GM23338 (cell line): ENCODE measurements around the gene MRPL22. TPM values are rescaled to one million over a fixed set of nuclear protein-coding genes. Genes with fewer than 3 reads are reported as not detected.

Experiments
- ATAC-seq: fragments of 200-7000 bp; cut with Tn5 transposase; 3 replicates; pipeline ENCODE4 v1.9.1; 2020
- DNase-seq: peaks from one replicate; pipeline ENCODE4 v3.0.0-alpha.2; 2015; ENCODE audit warnings: low spot score
- H2AFZ ChIP-seq: fragments of 200-600 bp; sonication (generic); 2 replicates; pipeline ENCODE4 v1.8.0; 2016; ENCODE audit warnings: antibody characterized with exemption, mild to moderate bottlenecking, moderate library complexity
- H3F3A ChIP-seq: fragments of 200-600 bp; sonication (generic); replicated peaks from 2 replicates; pipeline ENCODE4 v1.8.0; 2017; ENCODE audit warnings: antibody characterized with exemption, mixed run types, low read depth
- H3K27ac ChIP-seq: fragments of 200-600 bp; sonication (generic); 2 replicates; pipeline ENCODE4 v1.6.1; 2016; ENCODE audit warnings: low read depth
- H3K27me3 ChIP-seq: fragments of 200-600 bp; sonication (generic); 2 replicates; pipeline ENCODE4 v1.8.0; 2016; ENCODE audit warnings: mild to moderate bottlenecking, mixed run types, moderate library complexity; ENCODE audit not compliant: insufficient read depth
- H3K36me3 ChIP-seq: fragments of 200-600 bp; sonication (generic); 2 replicates; pipeline ENCODE4 v1.8.0; 2016; ENCODE audit warnings: mild to moderate bottlenecking; ENCODE audit not compliant: insufficient read depth
- H3K4me1 ChIP-seq: fragments of 200-600 bp; sonication (generic); 2 replicates; pipeline ENCODE4 v1.8.0; 2016; ENCODE audit warnings: mild to moderate bottlenecking, moderate library complexity; ENCODE audit not compliant: insufficient read depth
- H3K4me2 ChIP-seq: fragments of 200-600 bp; sonication (generic); 2 replicates; pipeline ENCODE4 v1.7.1; 2017; ENCODE audit warnings: mixed run types
- H3K4me3 ChIP-seq: fragments of 200-600 bp; sonication (generic); 2 replicates; pipeline ENCODE4 v1.6.1; 2016; ENCODE audit warnings: mixed run types
- H3K79me2 ChIP-seq: fragments of 200-600 bp; sonication (generic); replicated peaks from 2 replicates; pipeline ENCODE4 v1.8.0; 2017; ENCODE audit warnings: mild to moderate bottlenecking; ENCODE audit not compliant: insufficient read depth
- H3K9me2 ChIP-seq: fragments of 200-600 bp; sonication (generic); 2 replicates; pipeline ENCODE4 v1.8.0; 2017; ENCODE audit not compliant: insufficient read depth
- H4K20me1 ChIP-seq: fragments of 200-600 bp; sonication (generic); replicated peaks from 2 replicates; pipeline ENCODE4 v1.8.0; 2017; ENCODE audit warnings: mild to moderate bottlenecking; ENCODE audit not compliant: insufficient read depth
- H3K27ac Mint-ChIP-seq: 2 replicates; pipeline ENCODE4 v1.8.0; 2020; ENCODE audit warnings: inconsistent platforms, mild to moderate bottlenecking, moderate library complexity, mixed read lengths
- H3K27me3 Mint-ChIP-seq: 3 replicates; pipeline ENCODE4 v1.8.0; 2022; ENCODE audit warnings: low read depth, mild to moderate bottlenecking, moderate library complexity, mixed read lengths, inconsistent platforms; ENCODE audit not compliant: insufficient read depth, poor library complexity
- H3K36me3 Mint-ChIP-seq: 3 replicates; pipeline ENCODE4 v1.8.0; 2021; ENCODE audit warnings: low read depth, mild to moderate bottlenecking, inconsistent platforms, moderate library complexity, mixed read lengths
- H3K4me1 Mint-ChIP-seq: 3 replicates; pipeline ENCODE4 v1.8.0; 2020; ENCODE audit warnings: mild to moderate bottlenecking, inconsistent platforms, mixed read lengths
- H3K4me3 Mint-ChIP-seq: 3 replicates; pipeline ENCODE4 v1.8.0; 2021; ENCODE audit warnings: moderate library complexity, mild to moderate bottlenecking, inconsistent platforms, mixed read lengths
- H3K9me3 Mint-ChIP-seq: 3 replicates; pipeline ENCODE4 v1.8.0; 2020; ENCODE audit warnings: moderate library complexity, mild to moderate bottlenecking, inconsistent platforms, mixed read lengths
- CREB1 ChIP-seq: fragments of 250-450 bp; sonication (Bioruptor Pico); IDR thresholded peaks from 2 replicates; pipeline ENCODE4 v1.5.0; 2020; ENCODE audit warnings: low read depth, mild to moderate bottlenecking, moderate library complexity
- ETS1 ChIP-seq: IDR thresholded peaks from 2 replicates; pipeline ENCODE4 v1.6.1; 2016; ENCODE audit warnings: antibody characterized with exemption
- POLR2AphosphoS5 ChIP-seq: IDR thresholded peaks from 2 replicates; pipeline ENCODE4 v1.6.1; 2016; ENCODE audit warnings: antibody characterized with exemption, low read depth
- REST ChIP-seq: IDR thresholded peaks from one replicate; pipeline ENCODE4 v1.6.1; 2018; ENCODE audit warnings: antibody characterized with exemption; ENCODE audit not compliant: unreplicated experiment
- STAT1 ChIP-seq: IDR thresholded peaks from one replicate; pipeline ENCODE4 v1.6.1; 2016; ENCODE audit warnings: antibody characterized with exemption; ENCODE audit not compliant: unreplicated experiment
- ZNF331 ChIP-seq: fragments of 250-450 bp; sonication (Bioruptor Pico); IDR thresholded peaks from 2 replicates; pipeline ENCODE4 v1.5.0; 2020; ENCODE audit warnings: low read depth, mild to moderate bottlenecking, moderate library complexity
- ZNF462 ChIP-seq: fragments of 250-450 bp; sonication (Bioruptor Pico); IDR thresholded peaks from 2 replicates; pipeline ENCODE4 v1.5.0; 2020; ENCODE audit warnings: mild to moderate bottlenecking, moderate library complexity
- polyA plus RNA-seq: library from polyadenylated mRNA; unstranded; fragments of >200 nt; fragmentation: Nextera tagmentation; extraction: Ambion mirVana; gene quantifications from 2 replicates; pipeline ENCODE4 v1.2.1, GENCODE V29; 2016
- total RNA-seq: library from RNA; depleted of rRNA; stranded (reverse); fragments of >200 nt; shearing (Covaris generic); gene quantifications from 2 replicates; pipeline ENCODE4 v1.2.3, GENCODE V29; 2014

MRPL22 gene
- total and polyA plus RNA-seq, 2 experiments from 2014 or later: 32.1 to 256 TPM

- peaks cover 40% of the 10 kb centered on the region for H3K36me3 Mint-ChIP-seq
- Histone ChIP-seq H3F3A (0 out of 2 replicates have a peak, but pooled peaks cover 3% of the 10 kb centered on the region), H4K20me1 (peaks cover 2% of the 10 kb centered on the region), H3K27ac (no peak overlapping the region), H2AFZ (no peak overlapping the region), H3K4me1 (peaks cover 11% of the 10 kb centered on the region), H3K27me3 (no peaks in the 10 kb centered on the region), H3K9me2 (no peaks in the 10 kb centered on the region), H3K4me2 (no peak overlapping the region), H3K79me2 (peaks cover 57% of the 10 kb centered on the region), H3K4me3 (no peak overlapping the region), H3K36me3 (peaks cover 32% of the 10 kb centered on the region)
- no peak overlapping the region for H3K4me3 Mint-ChIP-seq
- no peak for TF ChIP-seq ZNF331 (CRISPR knock-in tag)
- no peak for TF ChIP-seq ZNF462
- no peak for TF ChIP-seq POLR2AphosphoS5
- TF ChIP-seq CREB1 (CRISPR knock-in tag): no peak
- no peak for TF ChIP-seq STAT1
- no peak for TF ChIP-seq ETS1
- no peak for TF ChIP-seq REST
- no peak for DNase-seq
- H3K27ac Mint-ChIP-seq: no peak overlapping the region
- H3K4me1 Mint-ChIP-seq: peaks cover 9% of the 10 kb centered on the region
- ATAC-seq: no peak
- H3K27me3 Mint-ChIP-seq: no peaks in the 10 kb centered on the region
- H3K9me3 Mint-ChIP-seq: no peaks in the 10 kb centered on the region
Observed at GRCh38 chr5:154933537-154933936, 7.3 kb upstream of the MRPL22 start.
